HepG2 (cell line): ENCODE results near the gene UQCRFS1. TPM values are rescaled to one million over a fixed set of nuclear protein-coding genes. Genes with fewer than 3 reads are reported as not detected.

Source experiments
- ATAC-seq: fragments of 200-7000 bp; cut with Tn5 transposase; 3 replicates; pipeline ENCODE4 v1.9.1; 2020; ENCODE audit warnings: mild to moderate bottlenecking, moderate library complexity
- BruUV-seq: library from RNA; stranded (reverse); fragments of 400-500 nt; replicated peaks from 2 replicates; lab custom pipeline; 2021; lab: Mats Ljungman, UMichigan
- CTCF ChIA-PET: fragments of 300-600 bp; formaldehyde crosslinking; extraction: SDS; loops from one replicate; lab custom pipeline; 2021; ENCODE audit warnings: low total read pairs, inconsistent platforms, low intra/inter-chr PET ratio; lab: Yijun Ruan, JAX
- POLR2A ChIA-PET: fragments of 350-600 bp; sonication (Branson Sonifier 250); formaldehyde crosslinking; loops from one replicate; lab custom pipeline; 2020; ENCODE audit warnings: antibody characterized with exemption, inconsistent platforms; lab: Yijun Ruan, JAX
- DNase-seq: peaks from one replicate; pipeline ENCODE4 v3.0.0-alpha.2; 2015; ENCODE audit warnings: low spot score
- FAIRE-seq: peaks from 3 replicates; lab custom pipeline; 2011; peaks lifted over from hg19 to GRCh38; lab: Jason Lieb, UNC
- H2AFZ ChIP-seq: one replicate; pipeline ENCODE4 v1.6.1; 2011; ENCODE audit warnings: low read length, inconsistent platforms
- H3K27ac ChIP-seq: fragments of 300-600 bp; 3 replicates; pipeline ENCODE4 v1.8.0; 2011; ENCODE audit warnings: mixed run types, mild to moderate bottlenecking, mixed read lengths, low read length, inconsistent platforms; ENCODE audit not compliant: insufficient read depth; ENCODE audit errors: extremely low read length
- H3K27me3 ChIP-seq, 2 experiments: fragments of 200-600 bp in 1 of 2; 2 replicates in 1 of 2; 3 replicates in 1 of 2; pipeline versions ENCODE4 v1.6.0 to v1.8.0; 2011; ENCODE audit warnings: low read length in 2 of 2, mild to moderate bottlenecking in 2 of 2, moderate library complexity in 2 of 2, inconsistent platforms in 1 of 2; ENCODE audit not compliant: insufficient read depth in 2 of 2, control insufficient read depth in 1 of 2
- H3K36me3 ChIP-seq, 2 experiments: fragments of 200-600 bp in 1 of 2; replicated peaks in 1 of 2; 2 replicates in 1 of 2; 3 replicates in 1 of 2; pipeline versions ENCODE4 v1.5.1 to v1.8.0; 2011; ENCODE audit warnings: low read length in 2 of 2, inconsistent platforms in 1 of 2; ENCODE audit not compliant: insufficient read depth in 2 of 2, control insufficient read depth in 1 of 2
- H3K4me1 ChIP-seq: 2 replicates; pipeline ENCODE4 v1.5.1; 2012; ENCODE audit warnings: low read length, inconsistent platforms; ENCODE audit not compliant: insufficient read depth
- H3K4me2 ChIP-seq: 2 replicates; pipeline ENCODE4 v1.6.0; 2011; ENCODE audit warnings: low read depth, low read length, inconsistent platforms
- H3K4me3 ChIP-seq, 3 experiments: fragments of 200-600 bp in 1 of 3; sonication (generic), shearing (Covaris generic) in 1 of 3; replicated peaks in 1 of 3; 2 replicates each; pipeline ENCODE4 v1.5.1; 2011 to 2016; ENCODE audit warnings: low read length in 3 of 3, inconsistent platforms in 2 of 3, low read depth in 2 of 3, mild to moderate bottlenecking in 2 of 3, control low read depth in 1 of 3, mixed read lengths in 1 of 3; ENCODE audit not compliant: insufficient read depth in 1 of 3
- H3K79me2 ChIP-seq: one replicate; pipeline ENCODE4 v1.6.1; 2011; ENCODE audit warnings: low read length, inconsistent platforms; ENCODE audit not compliant: insufficient read depth
- H3K9ac ChIP-seq: 2 replicates; pipeline ENCODE4 v1.6.0; 2011; ENCODE audit warnings: mild to moderate bottlenecking, low read depth, low read length, inconsistent platforms; ENCODE audit not compliant: insufficient read depth
- H3K9me3 ChIP-seq: 2 replicates; pipeline ENCODE4 v1.5.1; 2012; ENCODE audit warnings: mild to moderate bottlenecking, low read length
- H4K20me1 ChIP-seq: 2 replicates; pipeline ENCODE4 v1.6.0; 2011; ENCODE audit warnings: inconsistent platforms, mild to moderate bottlenecking, low read length, moderate library complexity; ENCODE audit not compliant: insufficient read depth
- CREB1 ChIP-seq, 2 experiments: fragments of 450-650 bp in 1 of 2; IDR thresholded peaks; 2 replicates each; pipeline ENCODE4 v1.6.1; 2016 to 2017; ENCODE audit warnings: control low read depth in 1 of 2, mild to moderate bottlenecking in 1 of 2, missing compliant biosample characterization in 1 of 2, missing genetic modification characterization in 1 of 2
- ESRRA ChIP-seq: sonication (generic); formaldehyde crosslinking; IDR thresholded peaks from 2 replicates; pipeline ENCODE4 v1.5.1; 2020; ENCODE audit warnings: mild to moderate bottlenecking, low read depth, missing genetic modification reagents
- TBP ChIP-seq: sonication (generic); formaldehyde crosslinking; IDR thresholded peaks from 2 replicates; pipeline ENCODE4 v1.5.0; 2020; ENCODE audit warnings: missing genetic modification reagents
- YEATS4 ChIP-seq: sonication (generic); formaldehyde crosslinking; IDR thresholded peaks from 2 replicates; pipeline ENCODE4 v1.4.0; 2020; ENCODE audit warnings: missing genetic modification reagents, borderline replicate concordance
- ZNF407 ChIP-seq: sonication (generic); formaldehyde crosslinking; IDR thresholded peaks from one replicate; pipeline ENCODE4 v1.5.1; 2020; ENCODE audit warnings: mild to moderate bottlenecking, missing genetic modification reagents; ENCODE audit errors: not compliant biosample characterization
- ZNF432 ChIP-seq: sonication (generic); formaldehyde crosslinking; IDR thresholded peaks from 2 replicates; pipeline ENCODE4 v1.5.0; 2020; ENCODE audit warnings: missing genetic modification reagents, mild to moderate bottlenecking, borderline replicate concordance
- ZNF709 ChIP-seq: sonication (generic); formaldehyde crosslinking; IDR thresholded peaks from 2 replicates; pipeline ENCODE4 v1.5.0; 2020; ENCODE audit warnings: mild to moderate bottlenecking, missing genetic modification reagents
- WGBS: methylation state at CpG from one replicate; pipeline ENCODE4 v1.1.6; 2017; ENCODE audit warnings: low lambda C conversion rate; 5-methylcytosine and 5-hydroxymethylcytosine counted together
- in situ Hi-C: cut with HindIII; loops from 2 replicates; pipeline ENCODE4 v1.10.0; 2017; ENCODE audit warnings: low pct_unique_long_range_greater_than_20kb; ENCODE audit not compliant: extremely low pct_ligation_motif_present
- intact Hi-C: fragments of 100-400 bp; cut with micrococcal nuclease; formaldehyde crosslinking; loops from one replicate; pipeline ENCODE4 v1.10.0; 2022; ENCODE audit not compliant: unreplicated experiment
- polyA plus RNA-seq, 8 experiments: library from polyadenylated mRNA; depleted of rRNA in 3 of 8; stranded (reverse) in 7 of 8; unstranded in 1 of 8; fragments of >200 nt; fragmentation: Illumina TruSeq in 4 of 8; extraction: Trizol in 4 of 8; gene quantifications; 2 replicates each; pipeline versions ENCODE4 v1.2.1 to v1.2.3, GENCODE V29; 2011 to 2016; ENCODE audit warnings: low read depth in 4 of 8, missing spikeins in 1 of 8, mixed read lengths in 1 of 8; ENCODE audit not compliant: insufficient read depth in 1 of 8
- total RNA-seq, 5 experiments: library from RNA; depleted of rRNA; stranded (reverse); fragments of >200 nt; fragmentation: Illumina TruSeq; extraction: Trizol; gene quantifications; 2 replicates each; pipeline ENCODE4 v1.2.3, GENCODE V29; 2016; ENCODE audit warnings: low read depth in 1 of 5

The UQCRFS1 gene
- total and polyA plus RNA-seq, 2 of the 13 experiments (the other 11 are each of a cell fraction or from before 2014, with no cell fraction given), result 49.5 to 51.1 TPM

GRCh38 chr19:29255912-29256311 is 43.0 kb upstream of the UQCRFS1 start:
- WGBS, result 36% methylated on average over 8 of the region's 8 CpGs
- no peaks in the 10 kb centered on the region for H4K20me1 ChIP-seq
- no peak for TF ChIP-seq ESRRA
- TF ChIP-seq CREB1 (IDR thresholded peaks at IDR 0.05), result no peak
- TF ChIP-seq CREB1 (CRISPR knock-in tag; IDR thresholded peaks at IDR 0.05), result no peak
- no peak for TF ChIP-seq YEATS4 (CRISPR knock-in tag)
- TF ChIP-seq ZNF432, result no peak
- no peak for TF ChIP-seq ZNF407
- TF ChIP-seq ZNF709, result no peak
- TF ChIP-seq TBP (CRISPR knock-in tag), result no peak
- TF ChIP-seq, all 625 proteins: peak for 0
- intact Hi-C loops (no loop called here), in situ Hi-C loops (no loop called here)
- H3K4me2 ChIP-seq, result no peak overlapping the region
- CTCF ChIA-PET, result no interaction called here
- DNase-seq (no peak), ATAC-seq (no peak), FAIRE-seq (no peak)
- H3K9ac ChIP-seq, result no peak overlapping the region
- H3K9me3 ChIP-seq, result no peaks in the 10 kb centered on the region
- no peaks in the 10 kb centered on the region for H3K27me3 ChIP-seq
- H3K79me2 ChIP-seq, result no peaks in the 10 kb centered on the region
- no TSS peak for BruUV-seq
- no peaks in the 10 kb centered on the region for H3K4me1 ChIP-seq
- no peak overlapping the region for H3K4me3 ChIP-seq
- H3K27ac ChIP-seq, result no peak overlapping the region
- H2AFZ ChIP-seq, result no peak overlapping the region
- H3K36me3 ChIP-seq, result no peaks in the 10 kb centered on the region
- POLR2A ChIA-PET, result no interaction called here
